ENCODE results near the gene OR2T4.
A peak's percentile ranks its signal among the peaks of the same experiment; 100 is the strongest.

OR2T4 gene, protein sequence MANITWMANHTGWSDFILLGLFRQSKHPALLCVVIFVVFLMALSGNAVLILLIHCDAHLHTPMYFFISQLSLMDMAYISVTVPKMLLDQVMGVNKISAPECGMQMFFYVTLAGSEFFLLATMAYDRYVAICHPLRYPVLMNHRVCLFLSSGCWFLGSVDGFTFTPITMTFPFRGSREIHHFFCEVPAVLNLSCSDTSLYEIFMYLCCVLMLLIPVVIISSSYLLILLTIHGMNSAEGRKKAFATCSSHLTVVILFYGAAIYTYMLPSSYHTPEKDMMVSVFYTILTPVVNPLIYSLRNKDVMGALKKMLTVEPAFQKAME

DNA sequence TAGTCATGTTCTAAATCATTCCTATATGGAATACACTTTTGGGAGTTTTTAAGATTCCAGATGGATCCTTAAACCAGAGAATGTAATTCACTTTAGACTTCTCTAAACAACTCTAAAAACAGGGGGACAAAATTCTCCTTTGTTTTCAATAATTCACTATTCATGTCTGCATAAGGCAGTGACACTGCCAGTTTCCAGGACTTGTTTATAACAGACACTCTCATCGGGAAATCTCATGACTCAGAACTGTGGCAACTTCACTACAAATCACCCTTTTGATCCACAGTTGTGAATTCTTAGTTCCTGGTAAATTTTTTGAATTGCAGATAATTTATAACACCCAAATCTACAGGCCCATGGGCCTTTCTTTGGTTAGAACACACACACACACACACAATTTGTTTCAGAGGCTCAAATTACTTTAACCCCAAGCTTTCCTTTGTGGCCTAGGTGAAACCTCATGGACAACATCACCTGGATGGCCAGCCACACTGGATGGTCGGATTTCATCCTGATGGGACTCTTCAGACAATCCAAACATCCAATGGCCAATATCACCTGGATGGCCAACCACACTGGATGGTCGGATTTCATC, at the start of gene OR2T4:
TSS of gene OR2T4 (plus strand) at position 545 of the 595 bp plus-strand sequence. CDS start at position 545, 0 bp downstream.
- FAIRE-seq (no peak), DNase-seq (ENCODE audit: low spot score) (no peak)

DNA sequence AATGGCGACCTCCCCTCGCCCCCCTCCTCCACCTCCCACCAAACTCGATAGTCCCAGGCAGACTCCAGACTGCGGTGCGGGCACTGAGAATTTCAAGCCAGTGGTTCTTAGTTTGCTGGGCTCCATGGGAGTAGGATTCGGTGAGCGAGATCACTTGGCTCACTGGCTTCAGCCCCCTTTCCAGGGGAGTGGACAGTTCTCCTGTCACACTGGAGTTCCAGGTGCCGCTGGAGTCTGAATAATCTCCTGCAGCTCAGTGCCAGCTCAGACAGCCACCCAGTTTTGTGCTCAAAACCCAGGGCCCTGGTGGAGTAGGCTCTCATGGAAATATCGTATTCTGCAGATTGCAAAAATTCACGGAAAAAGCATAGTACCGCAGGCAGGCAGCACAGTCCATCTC, 44.7 kb upstream of the OR2T4 start:
- DNase-seq (ENCODE audit: low spot score): no peak
- no peak for FAIRE-seq

DNA sequence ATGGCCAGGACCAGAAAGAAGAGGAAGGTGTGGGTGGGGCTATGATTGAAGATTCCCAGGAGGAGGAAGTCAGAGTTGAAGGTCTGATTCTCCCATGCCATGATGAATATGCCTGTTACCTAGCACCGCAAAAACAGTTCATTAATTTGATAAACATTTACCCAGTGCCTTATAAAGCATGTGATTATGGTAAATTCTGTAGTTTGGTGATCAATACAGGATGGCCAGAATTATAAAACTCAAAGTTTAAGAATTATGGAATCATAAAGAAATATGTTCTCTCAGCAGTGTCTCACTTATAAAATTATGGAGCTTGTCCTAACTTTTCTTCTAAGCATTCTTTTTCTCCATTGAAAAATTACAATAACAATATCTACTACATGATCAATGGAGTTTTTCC, 37.0 kb upstream of the OR2T4 start, which contains the start of gene OR2M7:
TSS of gene OR2M7 (minus strand) at position 101 of the 400 bp plus-strand sequence. CDS start at position 101, 0 bp downstream.
- no peak for DNase-seq (ENCODE audit: low spot score)
- no peak for FAIRE-seq

DNA sequence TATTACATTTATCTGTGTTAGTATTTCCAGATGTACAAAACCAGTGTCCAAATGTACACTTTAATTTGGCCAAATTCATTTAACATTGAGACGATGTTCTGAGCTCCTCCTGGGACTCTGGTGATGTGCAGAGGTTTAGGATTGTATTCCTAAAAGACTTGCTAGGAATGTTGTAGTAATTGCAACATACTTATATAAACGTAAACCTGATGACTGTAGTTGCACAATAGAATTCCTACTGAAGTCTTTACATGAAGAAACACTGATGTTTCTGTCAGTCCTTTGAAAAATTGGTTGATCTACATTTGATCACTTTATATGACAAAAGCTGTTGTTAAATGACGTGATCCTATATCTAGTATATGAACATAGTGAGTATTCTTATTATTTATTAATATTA, 18.0 kb upstream of the OR2T4 start:
- DNase-seq (ENCODE audit: low spot score) (no peak), FAIRE-seq (no peak)

DNA sequence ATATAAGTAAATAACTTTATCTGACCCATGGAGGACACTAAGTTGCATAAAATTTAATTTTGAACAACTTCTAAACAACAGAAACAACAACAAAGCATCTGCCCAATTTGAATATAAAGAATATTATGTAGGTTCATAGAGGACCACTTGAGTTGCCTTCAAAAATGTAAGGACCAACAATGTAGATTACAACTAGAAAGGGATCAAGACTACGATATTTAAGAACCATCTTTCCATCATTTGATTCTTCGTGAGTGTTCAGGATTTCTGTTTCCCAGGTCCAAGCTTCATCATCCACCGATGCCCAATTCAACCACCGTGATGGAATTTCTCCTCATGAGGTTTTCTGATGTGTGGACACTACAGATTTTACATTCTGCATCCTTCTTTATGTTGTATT, 13.0 kb upstream of the OR2T4 start, which contains the start of gene OR14C36:
TSS of gene OR14C36 (plus strand) at position 301 of the 400 bp plus-strand sequence. CDS start at position 301, 0 bp downstream.
- no peak for FAIRE-seq
- no peak for DNase-seq (ENCODE audit: low spot score)

DNA sequence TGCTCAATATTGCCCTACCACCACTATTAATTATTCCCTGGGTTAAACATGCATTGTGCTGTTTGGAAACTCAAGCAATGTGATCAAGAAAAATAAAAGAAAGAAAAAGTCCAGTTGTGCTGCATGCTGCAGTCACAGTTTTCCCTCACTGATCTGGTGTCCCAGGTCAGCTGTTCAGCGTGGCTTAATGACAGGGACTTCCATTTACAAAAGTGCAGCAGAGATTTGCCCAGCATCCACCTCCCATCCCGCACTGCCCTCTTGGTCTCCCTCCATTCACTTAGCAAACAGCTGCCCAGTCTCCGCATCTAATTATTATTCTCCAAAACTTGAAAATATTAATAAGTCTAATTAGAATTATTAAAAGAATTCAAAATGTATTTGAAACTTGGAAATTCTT, 2.0 kb upstream of the OR2T4 start:
- DNase-seq (ENCODE audit: low spot score) (no peak), FAIRE-seq (no peak)

DNA sequence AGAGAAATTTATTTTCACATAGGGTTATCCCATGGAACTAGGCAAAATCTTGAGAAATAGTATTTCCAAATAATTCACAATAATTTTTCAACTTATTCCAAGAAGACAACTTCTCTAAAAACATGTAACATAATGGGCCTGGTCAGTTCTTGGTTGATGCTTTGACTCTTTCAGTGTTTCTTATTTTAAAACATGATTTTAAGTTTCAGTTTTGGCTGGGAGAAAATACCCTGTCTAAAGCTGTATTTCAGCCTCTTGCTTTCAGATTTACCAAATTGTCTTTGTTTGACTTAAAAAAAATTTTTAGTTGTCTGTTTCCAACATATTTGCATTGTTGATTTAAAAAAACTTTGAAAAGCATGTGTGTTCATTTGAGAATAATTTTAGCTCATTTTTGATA, 5.1 kb downstream of the OR2T4 start:
- no peak for FAIRE-seq
- no peak for DNase-seq (ENCODE audit: low spot score)

DNA sequence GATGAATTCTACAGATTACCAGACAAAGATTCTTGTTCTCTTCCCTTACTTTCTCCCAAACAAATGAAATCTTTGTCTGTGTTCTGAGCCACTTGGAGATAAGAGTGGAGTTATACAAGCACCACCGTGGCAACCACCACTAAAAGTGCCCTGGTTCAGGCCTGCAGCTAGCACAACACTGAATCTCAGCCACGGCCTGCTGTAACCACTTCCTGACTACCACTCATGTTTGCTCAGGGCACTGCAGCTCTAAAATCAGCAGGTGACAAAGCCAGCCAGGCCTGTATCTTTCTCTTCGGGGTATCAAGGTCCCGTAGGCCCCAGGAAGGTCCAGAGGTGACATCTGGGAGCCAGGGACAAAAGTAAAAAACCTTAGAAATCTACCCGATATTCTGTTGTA, 10.9 kb downstream of the OR2T4 start:
- FAIRE-seq (no peak), DNase-seq (ENCODE audit: low spot score) (no peak)

DNA sequence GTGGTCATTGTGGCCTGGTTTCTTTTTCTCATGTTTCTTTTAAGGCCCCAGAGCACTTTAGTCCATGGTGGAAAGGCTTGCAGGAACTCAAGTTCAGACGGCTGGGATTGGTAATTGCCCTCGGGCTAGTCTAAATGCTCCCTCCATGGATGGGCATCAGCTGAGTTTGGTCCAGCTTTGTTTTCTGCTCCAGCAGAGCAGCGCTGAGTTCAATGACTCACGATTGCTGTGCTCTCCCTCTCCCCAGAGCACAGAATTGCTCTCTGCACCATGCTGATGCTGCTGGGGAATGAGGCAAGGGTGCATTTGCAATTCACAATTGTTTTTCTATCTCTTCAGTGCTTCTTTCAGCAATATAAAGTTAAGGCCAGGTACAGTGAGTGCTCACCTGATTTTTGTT, 12.3 kb downstream of the OR2T4 start:
- no peak for FAIRE-seq
- DNase-seq (ENCODE audit: low spot score): no peak

DNA sequence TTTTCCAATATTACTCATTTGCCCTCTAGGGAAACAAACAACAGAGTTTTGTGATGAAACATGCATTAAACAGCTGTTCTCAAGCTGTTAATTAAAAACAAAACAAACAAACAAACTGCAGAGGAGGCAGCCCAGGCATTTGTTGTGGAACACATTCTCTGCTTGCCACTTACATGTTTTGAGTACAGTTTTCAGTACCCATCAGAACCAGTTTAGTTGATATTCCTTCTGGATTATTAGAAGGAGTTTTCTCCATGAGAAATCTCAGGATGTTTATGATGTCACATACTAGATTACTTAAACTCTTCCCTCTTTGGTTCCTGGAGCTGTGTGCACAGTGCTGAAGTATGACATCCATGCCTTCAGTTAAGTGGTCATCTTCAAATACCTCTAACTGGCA, 14.0 kb downstream of the OR2T4 start, which contains the start of gene OR2T6:
TSS of gene OR2T6 (plus strand) at position 301 of the 400 bp plus-strand sequence. CDS start 11,863 bp downstream, outside the sequence.
- no peak for FAIRE-seq
- DNase-seq (ENCODE audit: low spot score): no peak

DNA sequence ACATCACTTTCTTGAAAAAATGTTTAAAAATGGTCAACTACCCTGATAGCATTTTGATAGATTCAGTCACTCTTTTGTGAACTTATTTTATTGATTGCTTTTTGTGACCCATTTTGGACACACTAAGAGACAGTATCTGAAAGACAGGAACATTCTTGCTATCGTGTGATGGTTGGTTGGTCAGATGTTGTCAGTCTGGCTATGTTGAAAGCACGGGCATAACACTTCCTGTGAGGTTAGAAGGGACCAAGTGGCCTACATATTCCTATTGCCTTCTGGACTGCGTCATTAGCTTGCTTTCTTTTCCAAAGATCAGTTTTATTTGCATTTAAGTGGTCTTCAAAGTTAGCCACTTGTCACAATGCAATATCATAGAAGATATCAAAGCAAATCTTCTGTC, 15.5 kb downstream of the OR2T4 start:
- FAIRE-seq: peak; percentile 23
- DNase-seq (ENCODE audit: low spot score): no peak

DNA sequence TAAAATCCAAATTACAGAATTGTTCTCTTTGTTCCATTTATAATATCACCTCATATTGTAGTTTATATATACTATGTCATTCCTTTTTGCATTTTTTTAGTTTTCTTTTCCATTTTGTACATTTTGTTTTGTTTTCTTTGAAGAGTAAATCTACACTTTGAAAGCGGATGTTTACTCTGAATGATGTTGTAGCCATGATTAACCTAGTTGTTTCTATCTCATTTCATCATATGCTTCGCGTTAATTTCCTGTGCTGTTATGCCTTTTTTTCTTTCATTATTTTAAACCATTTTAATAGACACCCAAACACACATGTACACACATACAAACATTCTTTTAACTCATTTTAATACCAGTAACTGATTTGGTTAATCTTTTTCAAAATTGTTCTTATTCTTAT, 19.4 kb downstream of the OR2T4 start:
- DNase-seq (ENCODE audit: low spot score) (no peak), FAIRE-seq (no peak)

DNA sequence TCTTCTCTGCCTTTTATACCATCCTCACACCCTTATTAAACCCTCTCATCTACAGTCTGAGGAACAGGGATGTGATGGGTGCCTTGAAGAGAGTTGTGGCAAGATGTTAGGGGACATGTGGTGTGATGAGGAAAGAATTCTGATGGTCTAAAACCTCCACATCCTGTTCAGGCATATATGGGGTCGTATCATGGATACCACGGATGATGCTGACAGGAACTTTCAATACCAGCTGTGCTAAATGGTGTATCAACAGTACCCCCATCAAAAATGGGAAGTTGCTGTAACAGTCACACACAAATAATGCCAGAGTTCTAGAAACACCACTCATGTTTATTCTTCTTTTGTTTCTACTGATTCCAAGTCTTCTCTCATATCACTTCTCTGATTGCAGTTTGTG, 27.0 kb downstream of the OR2T4 start:
- FAIRE-seq: no peak

DNA sequence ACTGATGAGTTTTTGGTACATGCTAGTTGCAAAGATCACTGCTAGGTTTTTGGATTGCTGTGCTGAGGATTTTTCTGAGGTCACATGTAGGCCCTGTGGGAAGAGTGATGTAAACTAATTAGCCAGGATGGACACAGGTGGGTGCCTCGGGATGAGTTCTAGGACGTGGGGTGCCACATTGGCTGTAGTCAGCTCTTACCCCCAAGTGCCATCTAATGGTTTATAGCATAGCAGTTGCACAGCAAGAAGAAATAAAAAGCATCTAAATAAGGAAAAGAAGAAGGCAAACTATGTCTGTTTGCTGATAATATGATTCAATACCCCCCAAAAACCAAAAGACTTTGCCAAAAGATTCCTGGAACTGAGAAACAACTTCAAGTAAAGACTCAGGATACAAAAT, 31.6 kb downstream of the OR2T4 start:
- no peak for FAIRE-seq
- no peak for DNase-seq (ENCODE audit: low spot score)

More for the DNA sequence above, 27.0 kb downstream of the OR2T4 start:
- no peak for DNase-seq (ENCODE audit: low spot score)

DNA sequence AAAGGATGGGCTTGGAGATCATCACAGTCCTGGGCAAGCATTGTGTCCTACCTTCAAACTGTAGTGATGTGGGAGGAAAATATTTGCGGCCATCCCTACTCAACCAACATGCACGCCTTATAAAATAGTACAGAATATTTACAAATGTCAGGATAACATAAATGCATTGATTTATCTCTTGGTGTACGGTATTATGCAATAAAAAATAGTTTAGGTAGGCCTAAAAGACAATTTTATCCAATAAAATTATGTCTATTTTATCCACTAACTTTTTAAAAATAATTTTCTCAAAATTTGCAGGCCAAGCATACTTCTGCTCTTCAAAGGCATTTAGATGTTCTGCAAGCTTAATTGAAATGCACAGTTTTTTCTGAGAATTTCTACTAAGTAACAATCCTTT, 41.3 kb downstream of the OR2T4 start, which contains the start of gene OR2T1:
TSS of gene OR2T1 (plus strand) at position 301 of the 400 bp plus-strand sequence. CDS start 3,100 bp downstream, outside the sequence.
- FAIRE-seq (no peak), DNase-seq (ENCODE audit: low spot score) (no peak)

DNA sequence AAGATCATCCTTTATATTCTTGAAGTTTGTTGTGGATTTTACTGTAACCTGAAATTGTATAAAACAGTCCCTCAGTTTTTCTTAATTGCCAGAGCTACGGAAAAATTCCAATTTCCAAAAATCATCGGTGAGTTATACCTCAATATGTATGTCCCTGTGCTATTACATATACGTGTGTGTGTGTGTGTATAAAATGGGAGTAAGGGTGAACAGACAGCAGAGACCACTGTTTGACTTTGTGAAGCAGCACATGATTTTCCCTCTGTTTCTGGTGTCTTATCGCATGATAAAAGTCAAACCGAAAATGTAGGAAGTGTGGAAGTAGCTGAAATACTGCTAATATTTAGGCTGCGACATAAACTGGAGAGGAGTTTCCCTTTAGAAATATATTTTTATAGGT, 42.6 kb downstream of the OR2T4 start:
- peak; percentile 100 for FAIRE-seq
- DNase-seq (ENCODE audit: low spot score): peak; percentile 46

DNA sequence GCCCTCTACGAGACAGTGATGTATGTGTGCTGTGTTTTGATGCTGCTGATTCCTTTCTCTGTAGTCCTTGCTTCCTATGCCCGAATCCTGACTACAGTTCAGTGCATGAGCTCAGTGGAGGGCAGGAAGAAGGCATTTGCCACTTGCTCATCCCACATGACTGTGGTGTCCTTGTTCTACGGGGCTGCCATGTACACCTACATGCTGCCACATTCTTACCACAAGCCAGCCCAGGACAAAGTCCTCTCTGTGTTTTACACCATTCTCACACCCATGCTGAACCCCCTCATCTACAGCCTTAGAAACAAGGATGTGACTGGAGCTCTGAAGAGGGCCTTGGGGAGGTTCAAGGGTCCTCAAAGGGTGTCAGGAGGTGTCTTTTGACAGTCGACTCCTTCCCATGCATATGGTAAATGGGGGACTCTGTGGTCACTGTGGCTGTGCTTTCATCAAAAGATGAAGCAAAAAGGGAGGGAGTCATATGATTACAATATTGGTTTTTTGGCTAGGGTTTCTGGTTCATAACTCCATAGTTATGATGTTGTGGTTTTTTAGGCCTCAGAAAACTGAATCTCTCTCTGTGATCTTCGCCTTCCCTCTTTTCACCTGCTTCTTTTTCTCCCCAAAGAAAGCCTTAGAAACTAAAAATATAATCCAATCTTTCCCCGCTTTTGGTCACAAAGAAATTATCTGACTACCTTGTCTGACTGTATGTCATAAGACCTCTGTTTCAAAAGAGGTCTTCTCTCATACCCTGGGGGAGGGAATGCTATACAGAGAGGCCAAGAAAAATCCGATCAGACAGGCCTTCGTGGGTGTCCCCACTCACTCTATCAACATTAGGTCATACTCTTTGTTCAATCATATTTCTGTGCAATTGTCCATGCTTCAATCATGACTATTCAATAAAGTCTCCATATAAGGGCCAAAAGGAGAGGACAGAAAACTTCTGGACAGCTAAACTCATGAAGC, 45.5 kb downstream of the OR2T4 start:
- no peak for DNase-seq (ENCODE audit: low spot score)
- no peak for FAIRE-seq
